Hypothalamus (tissue), 51 donors: ENCODE results near the gene SYT1.

Experiments used
- DNase-seq, 51 donors: peaks; one replicate each; lab custom pipeline; 2025; lab: John Stamatoyannopoulos, UW

The SYT1 gene

DNA sequence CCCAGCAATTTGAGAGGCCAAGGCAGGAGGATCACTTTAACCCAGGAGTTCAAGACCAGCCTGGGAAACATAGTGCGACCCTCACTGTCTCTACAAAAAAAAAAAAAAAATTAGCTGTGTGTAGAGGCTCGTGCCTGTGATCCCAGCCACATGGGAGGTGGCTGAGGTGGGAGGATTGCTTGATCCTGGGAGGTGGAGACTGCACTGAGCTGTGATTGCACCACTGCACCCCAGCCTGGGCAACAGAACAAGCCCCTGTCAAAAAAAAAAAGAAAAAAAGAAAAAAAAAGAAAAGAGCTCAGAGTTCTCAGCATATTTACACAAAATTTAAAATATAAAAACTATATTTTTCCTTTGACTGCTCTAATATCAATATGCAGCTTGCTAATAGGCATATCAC is 260.8 kb downstream of the SYT1 start:
- DNase-seq = no peak

DNA sequence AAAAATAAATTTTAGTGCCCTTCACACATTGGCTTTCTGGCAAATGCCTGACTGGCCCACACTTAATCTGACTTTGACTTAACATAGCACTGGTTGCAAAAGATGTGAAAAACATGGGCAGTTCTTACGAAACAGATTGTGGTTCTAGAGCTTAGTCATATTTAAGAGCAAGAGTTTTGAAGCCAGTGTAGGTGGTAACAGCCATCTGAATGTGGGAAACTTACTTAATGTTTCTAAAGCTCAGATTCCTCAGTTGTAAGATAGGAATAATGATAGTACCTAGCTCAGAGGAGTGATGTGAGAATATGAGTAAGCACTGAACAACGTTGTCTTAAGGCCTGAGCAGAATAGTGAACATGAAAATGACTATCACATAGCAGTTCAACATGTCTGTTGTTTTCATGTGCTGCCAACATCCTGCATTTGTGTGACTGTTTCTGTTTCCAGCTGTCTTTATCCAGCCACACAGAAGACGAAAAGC is 262.7 kb downstream of the SYT1 start:
- DNase-seq = peak in 2 of 51 donors; percentile 28 to 39

DNA sequence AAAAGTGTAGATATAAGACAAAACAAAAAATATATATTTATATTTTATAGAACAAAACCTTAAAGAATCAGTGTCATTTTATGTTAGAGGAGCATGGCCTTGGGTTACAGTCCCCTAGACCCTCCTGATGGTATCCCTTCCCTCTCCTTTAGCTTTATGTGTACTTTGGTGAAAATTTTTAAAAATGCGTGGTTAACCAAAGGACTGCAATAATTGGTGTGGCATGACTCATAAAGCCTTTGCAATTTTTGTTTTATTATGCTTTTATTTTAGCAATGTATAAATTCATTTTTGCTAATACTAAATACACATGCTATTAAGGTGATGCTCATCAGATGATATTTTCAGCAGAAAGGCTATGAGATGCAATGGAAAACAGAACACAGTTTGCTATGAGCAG is 264.4 kb downstream of the SYT1 start:
- no peak for DNase-seq

DNA sequence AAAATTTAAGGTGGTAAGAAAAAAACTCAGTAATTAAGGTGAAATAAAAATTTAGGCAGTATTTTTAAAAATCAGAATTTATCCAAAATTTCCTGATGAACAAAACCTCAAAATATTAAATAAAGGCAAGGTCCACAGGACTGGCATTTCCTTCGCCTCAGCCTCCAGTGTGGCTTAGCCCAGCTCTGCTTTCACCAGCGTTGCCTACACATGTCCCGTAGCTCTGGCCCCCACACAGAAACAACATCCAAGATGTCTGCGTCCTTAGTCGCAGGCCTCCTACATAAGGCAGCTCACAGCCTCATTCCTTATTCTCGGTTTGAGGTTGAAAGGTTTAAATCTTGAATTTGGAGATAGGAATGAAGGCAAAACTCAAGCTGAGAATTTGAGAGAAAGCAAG is 274.3 kb downstream of the SYT1 start:
- DNase-seq = no peak

DNA sequence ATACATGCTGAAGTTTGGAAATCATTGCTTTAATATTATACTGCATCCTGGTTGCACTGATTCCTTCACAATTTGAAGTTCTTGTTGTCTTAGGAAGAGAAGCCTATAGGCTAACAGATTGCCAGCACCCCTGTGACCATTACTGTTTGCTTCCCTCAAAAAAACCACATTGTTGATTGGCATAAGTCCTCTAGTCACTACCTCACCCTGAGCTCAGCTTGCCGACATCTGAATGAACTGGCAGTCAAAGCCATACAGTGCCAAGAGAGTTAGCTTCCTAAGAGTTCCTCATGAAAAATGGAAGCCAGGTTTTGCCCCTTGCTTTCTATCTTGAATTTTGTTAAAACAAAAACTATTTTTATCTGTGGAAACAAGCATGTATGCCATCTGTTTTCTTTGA is 276.1 kb downstream of the SYT1 start:
- no peak for DNase-seq

DNA sequence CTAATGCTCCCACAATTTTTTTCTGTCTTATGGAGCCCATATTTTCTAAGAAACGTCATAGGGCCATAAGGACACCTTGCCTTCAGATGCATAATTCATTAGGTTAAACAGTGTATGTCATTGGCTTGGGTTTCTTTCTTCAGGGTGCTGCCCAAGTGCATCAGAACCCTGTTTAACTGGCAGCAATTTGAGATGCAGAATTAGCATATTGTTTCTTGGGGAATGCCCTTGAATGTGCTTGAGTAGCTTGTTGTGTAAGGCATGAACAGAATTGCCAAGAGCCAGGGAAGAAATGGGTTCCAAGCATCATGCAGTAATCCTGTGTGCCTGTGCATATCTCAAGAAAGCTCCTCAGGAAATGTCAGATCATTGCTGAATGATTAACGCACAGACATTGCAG is 277.2 kb downstream of the SYT1 start:
- no peak for DNase-seq

DNA sequence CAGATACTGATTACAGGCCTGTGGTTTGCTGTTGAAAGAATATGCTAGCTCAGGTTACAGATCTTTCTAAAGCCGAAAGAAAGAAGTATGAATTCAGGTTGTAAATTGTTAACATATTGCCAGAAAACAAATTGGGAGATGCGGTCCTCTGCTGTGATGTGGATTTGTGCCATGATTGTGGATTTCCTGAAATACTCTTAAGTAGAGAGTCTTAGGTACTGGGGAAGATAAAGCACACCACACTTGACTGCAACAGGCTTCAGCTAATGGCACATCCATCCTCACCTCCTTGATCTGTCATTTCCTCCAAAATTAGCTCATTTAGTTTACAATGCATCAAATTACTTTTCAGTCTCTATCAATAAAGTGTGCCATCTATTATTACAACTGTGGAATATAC is 279.2 kb downstream of the SYT1 start:
- DNase-seq = no peak

DNA sequence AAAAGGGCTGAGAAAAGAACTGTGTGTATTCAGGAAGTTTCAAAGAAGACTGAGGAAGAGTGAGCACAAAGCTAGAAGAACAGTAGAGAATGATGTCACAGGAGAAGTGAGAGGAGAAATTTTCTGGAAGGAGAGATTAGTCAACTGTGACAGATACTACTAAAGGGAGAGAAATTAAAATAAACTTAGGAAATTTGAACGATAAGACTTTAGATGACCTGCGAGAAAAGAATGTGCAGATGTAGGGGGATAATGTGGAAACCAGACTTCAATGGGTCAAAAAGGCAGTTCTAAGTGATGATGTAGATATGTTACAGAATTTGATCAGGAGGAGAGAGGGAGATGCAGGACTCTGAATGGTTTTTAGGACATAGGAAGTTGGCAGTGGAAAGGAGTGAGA is 287.4 kb downstream of the SYT1 start:
- no peak for DNase-seq

DNA sequence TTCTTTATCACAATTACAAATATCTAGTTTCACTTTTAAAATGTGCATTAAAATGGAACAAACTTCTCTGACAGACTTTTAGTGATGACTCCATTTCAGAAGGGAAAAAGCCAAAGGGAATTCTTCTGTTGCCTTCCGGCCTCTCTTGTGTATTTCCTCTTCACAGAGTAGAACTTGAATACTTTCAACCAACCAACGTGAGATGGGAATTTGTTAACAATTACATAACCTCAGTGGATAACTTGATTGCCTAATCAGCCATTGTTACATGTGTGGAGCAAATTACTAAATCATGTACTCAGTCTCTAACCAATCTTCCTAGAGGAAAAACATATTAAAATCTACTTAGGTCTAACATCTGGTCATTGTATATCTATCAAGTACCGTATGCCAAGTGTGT is 291.1 kb downstream of the SYT1 start:
- DNase-seq = no peak

DNA sequence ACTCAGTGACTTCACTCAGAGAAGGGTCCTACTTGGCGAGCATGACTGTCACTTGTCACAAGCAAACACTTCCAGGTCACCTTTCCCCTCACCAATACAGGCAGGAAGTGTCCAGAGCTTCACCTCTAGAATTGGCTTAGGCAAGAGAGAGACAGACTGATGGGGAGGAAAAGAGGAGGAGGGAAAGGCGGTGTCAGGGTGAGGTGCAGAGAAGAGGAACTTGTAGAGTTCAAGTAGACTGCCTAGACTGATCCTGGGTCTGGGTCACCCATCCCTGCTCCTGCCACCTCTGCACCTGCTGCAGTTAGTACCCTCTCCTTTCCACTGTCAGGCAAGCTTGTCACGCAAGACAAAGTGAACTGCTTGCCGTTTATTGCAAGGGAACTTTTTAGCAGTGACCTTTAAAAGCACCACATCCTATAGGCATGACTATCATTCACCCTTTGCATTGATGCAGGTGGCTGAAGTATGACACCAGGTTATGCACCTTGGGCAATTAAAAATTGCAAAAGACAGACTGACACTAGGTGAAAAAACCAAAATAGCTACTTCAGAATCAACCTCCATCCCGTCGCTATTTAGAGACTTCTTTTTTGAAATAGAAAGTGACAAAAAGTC is 292.4 kb downstream of the SYT1 start:
- no peak for DNase-seq

DNA sequence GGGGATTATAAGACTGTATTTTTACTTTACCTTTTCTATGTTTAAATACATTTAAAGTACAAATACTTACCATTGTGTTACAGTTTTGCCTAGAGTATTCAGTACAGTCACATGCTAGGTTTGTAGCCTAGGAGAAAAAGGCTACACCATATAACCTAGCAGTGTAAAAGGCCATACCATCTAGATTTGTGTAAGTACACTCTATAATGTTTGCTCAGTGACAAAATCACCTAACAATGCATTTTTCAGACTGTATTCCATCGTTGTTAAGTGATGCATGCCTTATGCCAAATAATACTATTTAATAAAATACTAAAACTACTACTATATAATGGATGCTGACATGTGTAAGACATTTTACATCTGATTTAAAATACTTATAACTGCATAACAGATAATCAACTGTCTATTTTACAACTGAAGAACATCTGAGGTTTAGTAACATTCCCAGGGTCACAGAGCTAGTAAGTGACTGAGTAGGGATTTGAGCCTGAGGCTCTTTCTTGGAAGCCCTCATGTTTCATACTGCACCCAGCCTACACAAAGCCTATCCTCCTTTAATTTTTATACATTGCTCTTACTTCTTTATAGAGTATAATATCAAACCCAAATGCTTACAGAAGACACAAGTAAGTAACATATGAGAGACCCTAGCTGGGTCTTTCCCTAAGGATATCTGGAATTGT is 296.8 kb downstream of the SYT1 start:
- no peak for DNase-seq

DNA sequence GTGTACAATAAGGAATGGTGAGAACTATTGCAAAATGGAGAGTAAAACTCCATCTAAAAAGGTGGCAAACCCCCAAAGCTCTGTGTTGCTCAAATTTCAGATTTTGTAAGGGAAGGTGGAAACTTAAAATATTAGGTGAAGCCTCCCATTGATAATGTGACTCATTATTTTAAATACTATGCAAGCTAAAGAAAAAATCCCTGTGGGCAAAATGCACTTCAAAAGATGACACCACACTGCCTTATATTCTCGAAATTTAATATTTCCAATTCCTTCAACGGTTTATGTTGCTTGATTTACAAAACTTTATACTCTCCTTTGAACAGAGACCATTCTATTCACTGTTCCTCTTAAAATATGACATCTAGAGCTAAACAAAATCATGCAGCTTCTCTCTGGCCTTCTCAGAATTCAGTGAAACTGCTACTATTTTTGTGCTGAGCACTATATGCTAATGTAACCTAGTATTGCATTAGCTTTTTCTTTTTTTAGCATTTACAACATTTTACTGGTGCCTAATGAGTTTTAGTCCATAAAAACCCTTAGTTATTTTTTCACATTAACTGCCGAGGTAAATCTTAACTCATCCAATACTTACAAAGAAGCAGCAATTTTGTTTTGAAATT is 297.7 kb downstream of the SYT1 start:
- no peak for DNase-seq

DNA sequence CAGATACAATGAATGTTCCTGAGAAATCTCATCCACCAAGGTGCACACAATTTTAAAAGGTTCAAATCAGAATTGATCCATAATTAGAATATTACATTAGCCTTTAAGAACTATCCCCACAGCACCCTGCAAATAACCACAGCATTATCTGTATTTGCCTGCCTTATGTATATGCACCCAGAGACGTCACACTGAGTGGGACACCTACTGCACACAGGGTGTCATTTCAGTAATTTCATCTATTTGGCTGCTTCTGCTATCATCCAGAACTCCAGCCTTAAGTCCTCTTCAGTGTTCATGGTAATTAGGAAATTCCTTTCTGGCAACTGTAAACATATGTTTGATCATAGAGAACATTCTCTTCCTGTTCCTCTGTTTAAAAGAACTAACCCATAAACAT is 298.4 kb downstream of the SYT1 start:
- DNase-seq = no peak

DNA sequence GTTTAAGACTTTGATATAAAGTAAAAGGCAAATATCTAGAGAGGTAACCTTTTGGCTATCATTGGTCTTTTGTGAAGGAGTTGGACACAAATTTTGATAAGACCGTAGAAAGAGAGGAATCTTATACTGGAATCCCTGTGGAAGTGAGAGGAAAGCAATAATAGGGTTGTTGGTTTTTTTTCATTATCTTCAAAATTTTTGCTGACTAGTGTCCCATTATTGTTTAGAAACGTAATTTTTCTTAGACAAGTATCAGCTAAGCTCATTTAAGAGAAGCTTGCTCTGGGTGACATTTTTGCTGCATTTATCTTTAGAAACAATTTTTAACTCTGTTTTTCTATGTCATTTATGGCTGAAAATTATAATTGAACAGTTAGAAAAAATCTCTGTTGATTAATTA is 300.3 kb downstream of the SYT1 start:
- DNase-seq = no peak

DNA sequence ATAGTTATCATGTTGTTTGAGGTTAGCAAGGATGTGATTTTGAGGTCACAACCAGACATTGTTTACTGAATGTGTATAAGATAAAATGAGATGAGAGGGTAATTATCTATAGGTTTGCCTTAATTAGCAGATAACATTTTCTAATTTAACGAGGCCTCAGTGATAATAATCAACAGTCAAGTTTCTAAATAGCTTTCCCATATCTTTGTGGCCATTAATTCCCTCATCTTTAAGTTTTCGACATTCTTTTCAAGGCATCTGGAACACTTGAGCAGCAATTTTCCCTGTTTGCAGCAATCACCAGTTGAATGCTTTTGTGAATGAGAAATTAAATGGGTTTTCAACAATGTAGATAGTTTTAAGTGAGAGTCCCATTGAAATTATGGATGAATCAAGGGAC is 304.1 kb downstream of the SYT1 start:
- no peak for DNase-seq

DNA sequence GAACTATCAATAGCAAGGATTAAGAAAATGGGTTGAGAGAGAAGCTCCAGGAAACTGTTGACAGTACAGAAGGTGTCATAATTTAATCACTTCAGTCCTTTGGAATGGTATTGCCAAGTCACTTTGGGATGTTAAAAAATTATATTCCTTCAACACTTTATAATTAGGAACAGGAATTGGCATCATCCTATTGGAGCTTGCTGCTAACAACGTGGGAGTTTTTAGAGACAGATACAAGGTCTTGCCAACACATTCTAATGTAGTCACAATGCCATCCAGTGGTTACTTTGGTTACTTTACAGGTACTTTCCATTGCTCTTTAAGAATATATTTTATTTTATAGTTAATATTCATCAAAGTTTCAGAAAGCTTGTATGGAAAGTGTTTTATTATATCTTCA is 310.1 kb downstream of the SYT1 start:
- DNase-seq = no peak

DNA sequence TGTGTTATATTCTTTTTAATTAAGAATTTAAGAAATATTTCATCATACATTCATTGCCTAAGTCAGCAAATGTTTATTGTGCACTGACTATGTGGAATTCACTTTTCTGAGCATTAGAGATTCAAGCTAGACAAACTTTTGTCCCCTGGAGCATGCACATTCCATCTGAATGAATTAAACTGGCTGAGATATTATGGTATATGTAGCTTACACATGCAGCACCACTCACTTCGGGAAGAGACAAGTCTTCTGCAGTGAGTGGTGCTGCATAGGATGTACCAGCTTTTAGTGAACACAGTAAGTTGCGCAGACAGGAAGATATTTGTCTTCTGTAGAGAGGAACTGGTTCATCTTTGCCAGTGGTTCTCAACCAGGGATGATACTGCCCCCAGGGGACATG is 318.4 kb downstream of the SYT1 start:
- DNase-seq = no peak

DNA sequence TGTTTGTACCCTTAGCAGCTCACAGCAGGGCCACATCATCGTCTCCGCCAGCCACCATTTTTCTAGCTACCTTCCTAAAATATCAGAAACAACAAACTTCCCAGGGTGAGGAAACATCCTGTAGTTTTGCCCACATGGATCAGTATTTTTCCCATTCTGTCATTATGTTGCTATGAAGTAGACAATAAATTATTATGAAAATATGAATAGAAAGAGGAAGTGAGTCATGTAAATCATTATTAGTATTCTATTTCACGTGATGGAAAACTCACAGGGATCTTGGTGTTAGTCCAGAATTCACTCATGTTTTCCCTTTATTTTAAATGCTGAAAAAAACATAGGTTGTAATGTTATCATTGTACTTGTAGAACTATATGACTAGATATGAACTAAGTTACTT is 319.4 kb downstream of the SYT1 start:
- no peak for DNase-seq

DNA sequence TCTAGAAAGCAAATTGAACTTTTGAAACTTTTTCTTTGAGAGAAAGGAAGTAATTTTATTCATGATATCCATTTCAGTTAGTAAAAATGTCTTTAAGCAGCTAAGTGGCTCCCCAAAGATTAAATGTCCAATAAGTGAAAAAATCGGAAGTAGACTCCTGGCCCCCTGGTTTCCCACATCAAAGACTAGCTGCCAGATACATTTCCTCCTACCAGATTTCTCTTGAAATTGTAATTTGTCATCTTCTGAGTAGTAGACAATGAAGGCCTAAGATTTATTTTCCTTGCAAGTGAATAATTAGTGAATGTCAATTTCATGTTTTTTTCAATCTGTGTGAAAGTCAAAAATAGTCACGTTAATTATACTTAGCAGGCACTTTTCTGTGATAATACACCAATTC is 321.9 kb downstream of the SYT1 start:
- no peak for DNase-seq

DNA sequence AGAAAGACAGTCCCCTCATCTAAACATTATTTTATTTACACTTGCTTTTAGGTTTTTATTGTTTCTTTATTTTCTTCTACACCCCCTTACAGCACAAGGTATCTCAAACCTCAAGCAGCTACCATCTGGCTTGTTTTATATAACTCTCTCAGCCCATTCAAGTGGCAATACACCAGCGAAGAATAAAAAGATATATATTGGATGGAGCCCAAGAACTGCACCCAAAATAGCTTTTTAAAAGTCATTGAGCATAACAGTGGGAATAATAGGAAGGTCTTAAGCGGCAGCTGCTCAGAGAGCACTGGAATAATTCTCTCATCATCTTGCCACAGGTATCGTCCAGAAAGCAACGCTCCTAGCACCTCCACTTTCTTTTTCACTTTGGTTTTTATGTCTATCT is 322.5 kb downstream of the SYT1 start:
- peak in 1 of 51 donors; percentile 0 for DNase-seq

DNA sequence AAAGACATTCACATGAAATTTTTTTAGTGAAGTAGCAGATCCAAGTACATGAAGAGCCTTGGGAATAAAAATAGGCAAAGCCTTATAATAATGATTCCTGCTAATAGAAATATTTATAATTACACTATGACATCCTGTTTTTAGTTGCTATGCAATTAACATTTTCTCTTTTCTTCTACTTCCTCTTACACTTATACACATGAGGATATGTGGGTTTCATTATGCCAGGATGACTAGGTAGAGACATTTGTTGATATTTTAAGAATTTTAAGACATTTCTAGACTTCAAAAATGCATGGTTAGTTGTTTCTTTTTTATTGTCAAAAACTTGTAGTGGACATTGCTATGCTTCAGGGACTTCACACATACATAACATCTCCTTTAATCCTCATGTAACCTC is 326.8 kb downstream of the SYT1 start:
- no peak for DNase-seq

DNA sequence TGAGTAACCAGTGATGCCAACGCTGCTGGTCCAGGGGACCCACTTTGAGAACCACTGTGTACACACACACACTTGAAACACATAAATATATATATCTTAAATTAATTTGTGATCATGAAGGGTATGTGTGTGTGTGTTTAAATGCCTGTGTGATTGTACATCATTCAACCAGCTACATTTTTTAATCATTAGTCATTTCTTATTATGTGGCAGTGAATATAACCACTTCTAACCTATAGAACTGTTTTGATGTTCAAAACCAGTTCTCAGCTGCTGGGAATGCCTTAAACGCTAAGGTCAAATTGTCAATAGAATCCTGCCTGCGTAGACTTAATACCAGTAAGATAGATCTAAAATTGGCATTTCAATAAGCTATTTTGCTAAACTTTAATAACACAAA is 330.0 kb downstream of the SYT1 start:
- DNase-seq = no peak
